Astrocyte (in vitro differentiated cells and primary cell): ENCODE measurements around the gene RAB9B.

ENCODE experiments used
- CTCF ChIP-seq: IDR thresholded peaks from 2 replicates; pipeline ENCODE4 v1.5.1; 2011; ENCODE audit warnings: low read depth, mild to moderate bottlenecking, inconsistent platforms, low read length, moderate library complexity; ENCODE audit not compliant: insufficient read depth
- EZH2 ChIP-seq: IDR thresholded peaks from 2 replicates; pipeline ENCODE4 v1.6.1; 2012; ENCODE audit warnings: mild to moderate bottlenecking, low read length, inconsistent platforms; ENCODE audit not compliant: insufficient read depth

DNA sequence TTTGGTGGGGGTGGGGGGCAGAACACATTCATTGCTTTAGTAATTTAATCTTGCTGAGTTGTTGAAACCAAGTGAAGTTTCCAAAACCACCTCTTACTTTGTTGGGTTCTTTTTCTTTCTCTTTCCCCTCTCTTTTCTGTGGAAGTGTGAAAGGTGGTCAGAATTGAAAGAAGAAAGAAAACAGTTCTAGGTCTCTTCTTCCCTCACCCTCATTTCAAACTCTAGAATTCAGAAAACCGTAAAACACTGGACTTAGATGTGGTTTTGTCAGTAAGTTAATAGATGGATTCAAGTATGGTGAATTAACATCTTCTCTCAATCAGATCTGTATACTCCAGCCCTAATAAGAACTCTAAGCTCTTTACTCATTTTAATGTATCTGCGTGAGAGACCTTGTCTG, 31.7 kb downstream of the RAB9B start:
- TF ChIP-seq CTCF (no peak), EZH2 (no peak)
